HG03103 (cell line): ENCODE measurements around the gene VPS4A.
"Not testable (repeated sequence)": the region's sequence is repeated elsewhere in the genome, so short reads cannot be mapped to it uniquely, and the experiment has no call there.

Experiments
- ATAC-seq: cut with Tn5 transposase; IDR thresholded peaks from one replicate; pipeline ENCODE4 v1.9.1; 2021; ENCODE audit warnings: low read depth; ENCODE audit not compliant: unreplicated experiment

Gene VPS4A

DNA sequence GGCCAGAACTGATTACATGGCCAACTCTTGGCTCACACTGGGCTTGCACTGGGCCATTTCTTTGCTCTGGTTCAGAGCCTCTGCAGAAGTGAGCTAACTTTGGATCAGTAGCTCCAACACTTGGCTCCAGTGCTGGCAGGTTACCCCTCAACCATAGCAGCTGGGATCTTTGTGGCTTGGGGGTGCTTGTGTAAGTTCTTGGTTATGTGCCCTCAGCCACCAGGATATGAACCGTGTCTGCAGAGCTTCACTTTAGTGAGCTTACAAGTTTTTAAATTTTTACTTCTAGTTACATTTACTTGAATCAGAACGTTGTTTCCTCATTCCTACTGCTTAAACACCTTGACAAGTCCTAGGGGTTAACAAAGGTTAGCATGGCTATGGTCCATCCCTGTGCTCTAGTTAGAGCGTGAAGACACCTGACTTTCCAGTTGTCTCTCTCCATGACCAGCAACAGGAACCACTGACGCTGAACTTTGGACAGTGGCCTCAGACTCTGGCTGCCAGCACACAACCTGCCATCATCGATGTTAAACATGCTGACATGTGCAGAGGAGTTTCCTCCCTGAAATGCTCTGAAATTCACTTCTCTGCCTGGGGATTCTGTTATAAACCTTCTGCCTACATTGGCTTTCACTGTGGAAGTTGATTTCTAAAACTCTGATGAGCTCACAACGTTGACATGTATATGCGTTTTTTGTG lies 15.2 kb downstream of the VPS4A start:
- no peak for ATAC-seq

- ATAC-seq, result no peak
These were observed 16.6 kb downstream of the VPS4A start for GRCh38 chr16:69327585-69328310.

DNA sequence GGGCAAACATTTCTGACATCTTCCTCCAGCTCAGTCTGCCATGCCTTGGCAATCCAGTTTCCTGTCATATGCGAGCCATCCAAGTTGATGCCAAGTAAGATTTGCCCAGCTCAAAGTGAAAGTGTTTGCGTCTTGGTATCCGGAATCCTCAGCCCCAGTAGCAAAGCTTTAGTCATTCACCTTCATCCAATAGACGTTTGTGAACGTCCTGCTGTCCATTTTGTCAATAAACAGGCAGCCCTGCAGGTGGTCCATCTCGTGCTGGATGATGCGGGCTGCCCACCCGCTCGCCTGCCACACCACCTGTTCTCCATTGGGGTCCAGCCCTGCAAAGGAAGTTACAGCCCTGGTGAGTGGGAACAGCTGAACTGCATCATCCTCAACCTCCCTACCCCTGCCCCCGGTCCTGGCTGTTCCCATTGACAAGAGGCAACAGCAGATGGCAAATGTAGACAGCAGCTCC lies 17.7 kb downstream of the VPS4A start:
- no peak for ATAC-seq

GRCh38 chr16:69329369-69330285 lies 18.5 kb downstream of the VPS4A start:
- ATAC-seq, result peak; percentile 23

DNA sequence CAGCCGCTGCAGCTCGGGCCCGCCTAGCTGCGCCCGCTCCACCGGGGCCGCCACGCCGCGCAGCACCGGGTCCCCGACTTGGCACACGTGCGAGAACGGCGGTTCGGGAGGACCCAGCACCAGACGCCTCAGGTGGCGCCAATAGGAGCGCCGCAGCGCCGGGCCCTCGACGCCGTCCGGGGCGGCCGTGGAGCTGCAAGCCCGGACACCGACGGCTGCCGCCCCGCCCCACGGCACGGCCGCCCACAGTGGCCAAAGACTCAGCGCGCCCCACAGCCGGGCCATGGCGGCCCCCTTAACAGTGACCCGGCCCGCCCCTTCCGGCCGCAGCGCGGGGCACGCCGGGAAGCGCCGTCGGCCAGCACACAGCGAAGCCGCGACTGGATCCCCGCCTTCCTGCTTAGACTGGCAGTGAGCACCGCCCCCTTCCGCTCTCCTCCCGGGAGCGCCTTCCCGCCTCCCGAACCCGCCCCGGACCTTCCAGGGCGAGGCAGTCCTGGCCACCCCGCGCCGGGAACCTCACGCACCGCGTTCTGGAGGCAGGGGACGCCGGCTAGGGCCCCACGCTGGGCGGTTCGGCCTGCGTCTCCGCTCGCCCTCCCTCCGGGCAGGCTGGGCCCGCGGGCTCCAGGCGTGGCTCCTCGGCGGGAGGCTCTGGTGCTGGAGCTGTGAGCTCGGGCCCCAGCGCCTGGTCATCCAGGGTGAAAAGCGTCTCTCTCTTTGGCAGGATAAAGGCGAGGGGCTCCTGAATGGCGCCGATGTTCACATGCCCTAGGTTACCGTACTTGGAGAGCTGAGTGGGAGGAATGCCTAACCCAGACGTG lies 19.3 kb downstream of the VPS4A start, which contains the start of gene PDF:
Gene PDF, minus strand, starts transcription at position 303 of the 824 bp plus-strand sequence. Its CDS starts 18 bp downstream, at position 285.
- ATAC-seq, result peak; percentile 87

DNA sequence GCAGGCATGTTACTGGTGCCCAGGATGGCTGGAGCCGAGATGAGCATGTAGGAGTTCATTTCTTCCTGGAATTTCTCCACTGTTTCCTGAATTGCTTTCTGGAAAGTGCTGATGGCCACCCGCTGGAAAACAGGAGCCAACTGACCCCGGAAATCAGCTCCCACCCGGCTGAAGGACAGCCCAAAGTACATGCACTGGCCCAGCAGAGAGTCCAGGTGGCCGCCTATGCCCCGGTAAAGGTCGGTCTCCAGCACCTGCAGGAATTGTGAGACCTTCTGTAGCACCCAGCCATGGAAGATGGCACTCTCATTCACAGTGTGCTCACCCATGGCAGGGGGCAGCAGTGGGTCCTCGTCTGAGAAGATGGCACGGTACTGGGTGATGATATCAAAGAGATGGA lies 23.5 kb downstream of the VPS4A start:
- ATAC-seq, result no peak

DNA sequence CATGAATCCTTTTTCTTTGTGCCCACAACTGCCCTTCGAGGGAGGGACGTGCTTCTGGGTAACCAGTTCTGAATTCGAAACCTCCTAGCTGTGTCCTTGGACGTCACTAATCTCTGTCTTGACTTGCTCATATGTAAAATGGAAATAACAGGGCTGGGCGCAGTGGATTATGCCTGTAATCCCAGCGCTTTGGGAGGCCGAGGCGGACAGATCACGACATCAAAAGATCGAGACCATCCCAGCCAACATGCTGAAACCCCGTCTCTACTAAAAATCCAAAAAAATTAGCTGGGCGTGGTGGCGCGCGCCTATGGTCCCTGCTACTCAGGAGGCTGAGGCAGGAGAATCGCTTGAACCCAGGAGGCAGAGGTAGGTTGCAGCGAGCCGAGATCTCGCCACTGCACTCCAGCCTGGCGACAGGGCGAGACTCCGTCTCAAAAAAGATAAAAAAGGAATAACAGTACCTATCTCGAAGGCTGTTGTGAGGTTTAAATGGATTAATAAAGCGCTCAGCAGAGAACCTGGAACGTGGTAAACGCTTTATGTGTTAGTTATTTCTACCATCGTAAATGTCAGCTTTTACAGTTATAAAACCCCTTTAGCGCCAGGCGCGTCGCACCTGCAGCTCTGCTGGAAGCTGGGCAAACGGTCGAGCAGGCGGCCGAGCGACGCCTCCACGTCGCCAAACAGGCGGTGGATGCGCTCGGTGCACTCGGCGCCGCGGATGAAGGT lies 27.6 kb downstream of the VPS4A start:
- ATAC-seq, result no peak

- ATAC-seq, result peak; percentile 84
These were observed 28.3 kb downstream of the VPS4A start, which contains the start of the genes COG8 and NIP7 for GRCh38 chr16:69339289-69340094. COG8 (minus strand) TSS chr16:69339564; CDS start chr16:69339552, 12 bp downstream. NIP7 (plus strand) TSS chr16:69339772; CDS start chr16:69339830, 58 bp downstream.

- peak; percentile 6 for ATAC-seq
These were observed 29.0 kb downstream of the VPS4A start for GRCh38 chr16:69340095-69340644.

GRCh38 chr16:69344171-69344570 lies 33.0 kb downstream of the VPS4A start:
- ATAC-seq, result no peak

DNA sequence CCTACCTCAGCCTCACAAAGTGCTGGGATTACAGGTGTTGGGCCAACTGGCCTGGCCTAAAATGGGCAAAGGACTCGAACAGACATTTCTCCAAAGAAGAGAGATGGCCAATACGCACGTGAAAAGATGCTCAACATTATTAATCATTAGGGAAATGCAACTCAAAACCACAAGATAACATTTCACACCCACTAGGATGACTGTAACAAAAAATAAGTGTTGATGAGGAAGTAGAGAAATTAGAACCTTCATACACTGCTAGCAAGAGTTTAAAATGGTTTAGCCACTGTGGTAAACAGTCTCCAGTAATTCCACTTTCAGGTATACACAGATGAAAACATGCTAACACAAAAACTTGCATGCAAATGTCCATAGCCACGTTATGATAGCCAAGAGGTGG lies 34.8 kb downstream of the VPS4A start:
- no peak for ATAC-seq

DNA sequence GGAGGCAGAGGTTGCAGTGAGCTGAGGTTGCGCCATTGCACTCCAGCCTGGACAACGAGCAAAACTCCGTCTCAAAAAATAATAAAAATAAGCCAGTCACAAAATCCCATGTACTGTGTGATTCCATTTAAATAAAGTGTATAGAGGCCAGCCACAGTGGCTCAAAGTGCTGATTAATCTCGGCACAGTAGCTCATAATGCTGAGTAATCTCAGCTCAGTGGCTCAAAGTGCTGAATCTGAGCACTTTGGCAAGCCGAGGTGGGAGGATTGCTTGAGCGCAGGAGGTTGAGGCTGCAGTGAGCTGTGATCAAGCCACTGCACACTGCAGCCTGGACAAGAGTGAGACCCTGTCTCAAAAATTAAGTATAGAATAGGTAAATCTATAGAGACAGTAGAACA lies 35.5 kb downstream of the VPS4A start:
- ATAC-seq, result no peak

- no peak for ATAC-seq
These were observed 37.1 kb downstream of the VPS4A start for GRCh38 chr16:69348222-69348621.

DNA sequence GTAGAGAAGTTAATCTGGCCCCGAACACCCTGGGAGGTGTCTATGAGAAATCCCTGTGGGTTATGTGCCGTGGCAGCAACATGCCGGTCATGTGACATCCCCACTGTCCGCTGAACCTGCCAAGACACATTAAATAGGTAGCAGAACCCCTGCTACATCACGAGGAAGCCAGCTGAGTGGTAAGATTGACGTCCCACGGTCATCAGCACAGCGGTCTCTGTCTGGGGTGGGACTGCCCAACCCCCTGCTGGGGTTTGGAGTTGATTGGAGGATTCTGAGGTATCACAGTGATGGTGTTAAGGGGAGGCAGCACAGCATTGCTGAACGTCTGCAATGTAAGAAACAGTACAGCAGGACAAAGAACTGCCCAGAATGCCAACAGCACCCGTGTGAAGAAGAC lies 38.4 kb downstream of the VPS4A start:
- no peak for ATAC-seq

DNA sequence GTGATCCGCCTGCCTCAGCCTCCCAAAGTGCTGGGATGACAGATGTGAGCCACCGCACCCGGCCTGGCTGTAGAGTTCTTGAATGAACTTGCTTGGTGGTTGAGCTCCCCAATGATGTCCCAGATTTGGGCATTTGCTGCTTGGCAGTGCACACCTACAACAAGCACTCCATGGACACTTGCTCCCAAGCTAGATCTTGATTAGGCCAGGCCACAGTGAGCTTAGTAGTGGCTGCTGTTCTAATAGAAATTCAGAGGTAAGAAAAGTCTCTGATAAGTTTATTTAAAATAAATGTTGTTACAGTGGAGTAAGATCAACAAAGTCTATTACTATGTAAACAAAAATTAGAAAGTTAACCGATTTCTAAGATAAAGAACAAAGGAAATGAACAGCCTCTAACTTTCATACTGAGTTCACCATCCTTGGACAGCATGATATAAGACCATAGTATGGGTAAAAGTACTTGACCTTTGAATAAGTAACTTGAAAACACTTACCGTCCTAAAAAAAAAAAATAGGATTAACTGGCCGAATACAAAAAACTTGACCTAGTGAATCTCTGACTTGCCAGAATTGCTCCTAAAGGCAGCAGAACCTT lies 39.5 kb downstream of the VPS4A start:
- no peak for ATAC-seq

DNA sequence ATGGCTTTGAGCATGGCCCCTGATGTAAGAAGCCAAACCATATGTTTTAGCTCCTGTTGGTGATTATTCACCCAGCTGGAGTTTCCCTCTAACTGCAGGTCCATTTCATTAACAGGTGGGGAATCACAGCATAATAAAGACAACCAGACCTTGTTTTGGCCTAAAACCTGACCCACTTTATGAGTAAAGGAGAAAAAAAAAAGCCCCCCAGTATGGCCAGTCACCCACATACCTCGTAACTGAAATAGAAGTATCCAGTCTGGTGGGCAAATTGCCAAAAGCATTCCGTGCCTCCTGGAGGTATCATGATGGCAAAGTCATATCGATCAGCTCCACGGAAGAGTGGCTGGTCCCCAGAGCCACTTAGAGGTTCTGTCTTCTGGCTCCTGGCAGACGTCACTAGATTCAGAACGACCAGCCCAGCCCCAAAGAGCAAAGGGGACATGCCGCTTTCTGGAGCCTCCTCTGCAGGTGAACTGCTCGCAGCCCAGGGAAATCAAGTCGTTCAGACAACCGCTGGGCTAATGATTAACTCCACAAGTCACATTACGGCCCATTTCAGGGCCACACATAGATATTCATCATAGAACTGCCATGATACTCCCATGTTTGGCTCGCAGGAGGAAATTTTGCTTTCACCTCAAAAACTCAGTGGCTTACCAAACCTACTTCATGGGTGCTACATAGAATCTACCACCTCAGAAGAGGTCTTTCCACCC lies 40.3 kb downstream of the VPS4A start, which contains the start of gene TMED6:
Gene TMED6, minus strand, starts transcription at position 478 of the 719 bp plus-strand sequence. Its CDS starts 33 bp downstream, at position 445.
- no peak for ATAC-seq

DNA sequence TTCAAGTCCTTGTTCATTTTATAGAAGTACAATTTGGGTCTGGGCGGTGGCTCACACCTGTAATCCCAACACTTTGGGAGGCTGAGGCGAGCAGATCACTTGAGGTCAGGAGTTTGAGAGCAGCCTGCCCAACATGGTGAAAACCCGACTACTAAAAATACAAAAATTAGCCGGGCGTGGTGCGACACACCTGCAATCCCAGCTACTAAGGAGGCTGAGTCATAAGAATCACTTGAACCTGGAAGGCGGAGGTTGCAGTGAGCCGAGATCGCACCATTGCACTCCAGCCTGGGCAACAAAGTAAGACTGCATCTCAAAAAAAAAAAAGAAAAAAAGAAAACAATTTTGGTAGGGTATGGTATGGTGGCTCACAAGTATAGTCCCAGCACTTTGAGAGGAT lies 48.9 kb downstream of the VPS4A start:
- ATAC-seq, result not testable (repeated sequence)
